IPS-20b (cell line): ENCODE results near the gene SMG9.

Experiments used
- H3K27ac ChIP-seq: one replicate; pipeline ENCODE4 v1.5.1; 2013; ENCODE audit warnings: low read length
- H3K27me3 ChIP-seq: 2 replicates; pipeline ENCODE4 v1.6.1; 2013; ENCODE audit warnings: mild to moderate bottlenecking, low read length, inconsistent platforms; ENCODE audit not compliant: insufficient read depth
- H3K36me3 ChIP-seq: 2 replicates; pipeline ENCODE4 v1.6.1; 2013; ENCODE audit warnings: low read depth, mild to moderate bottlenecking, inconsistent platforms, low read length, moderate library complexity; ENCODE audit not compliant: insufficient read depth
- H3K4me1 ChIP-seq: 2 replicates; pipeline ENCODE4 v1.6.1; 2013; ENCODE audit warnings: mild to moderate bottlenecking, control low read depth, inconsistent platforms, low read length, moderate library complexity; ENCODE audit not compliant: insufficient read depth
- H3K4me3 ChIP-seq: 2 replicates; pipeline ENCODE4 v1.5.1; 2013; ENCODE audit warnings: mild to moderate bottlenecking, low read length, inconsistent platforms
- H3K9ac ChIP-seq: 2 replicates; pipeline ENCODE4 v1.6.1; 2013; ENCODE audit warnings: low read depth, mild to moderate bottlenecking, inconsistent platforms, low read length, moderate library complexity
- H3K9me3 ChIP-seq: 2 replicates; pipeline ENCODE4 v1.6.1; 2013; ENCODE audit warnings: mild to moderate bottlenecking, low read depth, low read length, inconsistent platforms; ENCODE audit not compliant: insufficient read depth

SMG9 gene

GRCh38 chr19:43786665-43787064, 31.9 kb upstream of the SMG9 start:
- no peaks in the 10 kb centered on the region for H3K36me3 ChIP-seq
- no peak overlapping the region for H3K27ac ChIP-seq
- H3K9me3 ChIP-seq = no peaks in the 10 kb centered on the region
- 0 out of 2 replicates have a peak, but pooled peaks cover 4% of the 10 kb centered on the region for H3K27me3 ChIP-seq
- H3K4me1 ChIP-seq = no peaks in the 10 kb centered on the region
- H3K9ac ChIP-seq = no peak overlapping the region
- no peak overlapping the region for H3K4me3 ChIP-seq

DNA sequence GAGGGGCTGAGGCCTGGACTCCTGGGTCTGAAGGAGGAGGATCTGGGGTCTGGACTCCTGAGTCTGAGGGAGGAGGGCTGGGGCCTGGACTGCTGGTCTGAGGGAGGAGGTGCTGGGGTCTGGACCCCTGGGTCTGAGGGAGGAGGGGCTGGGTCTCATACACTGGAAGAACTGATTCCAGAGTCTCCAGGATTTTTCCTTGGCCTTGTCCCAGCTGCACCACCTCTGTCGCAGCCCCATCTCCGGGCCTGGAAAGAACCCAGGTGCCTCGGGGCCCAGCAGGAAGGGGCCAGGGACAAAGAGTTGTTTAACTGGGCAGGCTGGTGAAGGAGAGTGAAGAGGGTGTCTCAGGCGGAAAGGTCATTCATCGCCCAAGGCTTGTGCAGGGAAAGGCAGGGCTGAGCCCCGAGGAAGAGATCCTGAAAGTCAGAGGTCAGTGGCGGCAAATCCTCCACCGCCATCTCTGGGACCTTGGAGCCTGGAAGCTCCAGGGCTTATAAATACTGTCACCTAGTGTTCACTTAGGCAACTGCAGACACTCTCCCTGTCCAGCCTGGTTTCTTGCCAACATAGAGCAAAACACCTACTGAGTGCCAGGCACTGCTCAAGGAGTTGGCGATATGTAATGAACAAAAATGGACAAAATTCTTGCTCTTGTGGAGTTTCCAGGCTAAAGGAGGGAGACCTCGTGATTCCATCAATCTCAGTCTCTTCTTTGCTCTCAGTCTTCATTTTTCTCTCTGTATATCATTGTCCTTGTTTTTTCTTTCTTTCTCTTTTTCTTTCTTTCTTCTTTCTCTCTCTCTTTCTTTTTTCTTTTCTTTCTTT, 30.4 kb upstream of the SMG9 start:
- H3K9ac ChIP-seq = no peak overlapping the region
- H3K9me3 ChIP-seq = no peaks in the 10 kb centered on the region
- no peak overlapping the region for H3K4me3 ChIP-seq
- H3K4me1 ChIP-seq = no peaks in the 10 kb centered on the region
- no peaks in the 10 kb centered on the region for H3K36me3 ChIP-seq
- H3K27ac ChIP-seq = no peak overlapping the region
- 0 out of 2 replicates have a peak, but pooled peaks cover 4% of the 10 kb centered on the region for H3K27me3 ChIP-seq

DNA sequence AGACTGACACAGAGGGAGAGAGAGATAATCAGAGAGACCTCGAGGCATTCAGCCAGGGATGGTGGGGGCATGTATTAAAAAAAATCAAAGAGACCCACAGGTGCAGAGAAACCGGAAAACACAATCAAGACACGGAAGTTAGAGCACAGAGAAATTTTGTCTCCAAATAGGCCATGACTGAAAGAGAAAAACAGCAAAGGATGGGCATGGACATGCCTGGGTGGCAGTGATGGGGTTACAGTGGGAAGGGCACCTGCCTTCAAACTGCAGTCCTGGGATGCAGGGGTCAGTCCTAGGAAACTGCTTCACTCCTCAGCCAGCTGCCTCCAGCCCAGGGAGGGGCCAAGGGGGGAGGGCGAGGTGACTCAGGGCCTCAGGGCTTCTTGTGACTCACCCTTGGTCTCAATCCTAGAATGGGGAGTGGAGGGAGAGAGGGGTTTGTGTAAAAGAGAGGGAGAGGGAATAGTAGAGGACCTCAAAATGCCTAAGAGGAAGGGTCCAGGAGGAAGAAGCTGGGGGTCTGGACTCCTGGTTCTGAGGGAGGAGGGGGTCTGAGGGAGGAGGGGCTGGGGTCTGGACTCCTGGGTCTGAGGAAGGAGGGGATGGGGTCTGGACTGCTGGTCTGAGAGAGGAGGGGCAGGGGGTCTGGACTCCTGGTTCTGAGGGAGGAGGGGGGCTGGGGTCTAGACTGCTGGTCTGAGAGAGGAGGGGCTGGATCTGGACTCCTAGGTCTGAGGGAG, 29.6 kb upstream of the SMG9 start:
- no peaks in the 10 kb centered on the region for H3K36me3 ChIP-seq
- 0 out of 2 replicates have a peak, but pooled peaks cover 4% of the 10 kb centered on the region for H3K27me3 ChIP-seq
- no peak overlapping the region for H3K9ac ChIP-seq
- peaks cover 4% of the 10 kb centered on the region; the same call in 1 of the 2 replicates for H3K4me1 ChIP-seq
- H3K4me3 ChIP-seq = no peak overlapping the region
- no peaks in the 10 kb centered on the region for H3K9me3 ChIP-seq
- H3K27ac ChIP-seq = no peak overlapping the region

DNA sequence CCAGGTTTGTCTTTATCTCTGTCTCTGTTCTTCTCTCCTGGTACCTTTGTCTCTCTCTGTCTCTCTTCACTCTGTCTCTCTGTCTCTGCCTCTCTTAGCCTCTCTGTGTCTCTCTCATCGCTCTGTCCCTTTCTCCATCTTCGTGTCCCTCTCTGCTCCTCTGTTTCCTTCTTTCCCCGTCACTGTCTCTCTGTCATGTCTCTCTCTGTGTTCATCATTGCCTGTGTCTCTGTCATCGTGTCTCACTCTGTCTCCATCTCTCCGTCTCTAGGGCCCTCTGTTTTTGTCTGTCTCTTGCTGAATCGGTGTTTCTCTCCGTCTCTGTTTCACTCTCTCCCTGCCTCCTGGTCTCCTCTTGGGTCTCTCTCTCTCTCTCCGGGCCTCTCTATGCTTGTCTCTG, 28.9 kb upstream of the SMG9 start:
- Histone ChIP-seq H3K4me1 (peaks cover 4% of the 10 kb centered on the region; the same call in 1 of the 2 replicates), H3K27me3 (no peaks in the 10 kb centered on the region), H3K36me3 (no peaks in the 10 kb centered on the region), H3K4me3 (no peak overlapping the region), H3K9me3 (no peaks in the 10 kb centered on the region), H3K9ac (no peak overlapping the region), H3K27ac (no peak overlapping the region)

DNA sequence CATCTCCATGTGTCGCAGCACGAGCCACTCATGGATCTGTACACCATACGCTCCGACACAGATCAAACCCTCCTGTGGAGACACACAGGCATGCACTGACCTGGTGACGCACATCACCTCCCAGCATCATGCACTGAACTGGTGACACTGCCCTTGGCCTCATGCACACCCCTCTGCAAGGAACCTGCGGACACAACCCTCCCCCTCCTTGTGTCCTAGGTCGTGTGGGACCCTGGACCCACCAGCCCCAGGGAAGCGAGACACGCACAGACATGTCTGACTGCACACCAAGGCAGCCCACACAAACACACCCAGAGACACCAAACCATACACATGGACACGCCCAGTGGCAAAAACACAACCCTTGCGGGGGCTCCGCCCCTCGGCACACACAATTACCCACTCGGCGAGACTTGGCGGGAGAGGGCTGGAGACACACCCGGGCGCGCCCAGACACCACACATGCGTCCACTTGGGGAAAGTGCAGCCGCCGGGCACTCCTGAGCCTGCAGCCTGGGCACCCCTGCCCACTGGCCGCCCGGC, 28.0 kb upstream of the SMG9 start:
- H3K27me3 ChIP-seq = no peaks in the 10 kb centered on the region
- peaks cover 7% of the 10 kb centered on the region; the same call in 1 of the 2 replicates for H3K4me1 ChIP-seq
- H3K9me3 ChIP-seq = no peaks in the 10 kb centered on the region
- H3K36me3 ChIP-seq = no peaks in the 10 kb centered on the region
- H3K9ac ChIP-seq = no peak overlapping the region
- H3K27ac ChIP-seq = no peak overlapping the region
- H3K4me3 ChIP-seq = no peak overlapping the region

- no peak overlapping the region for H3K4me3 ChIP-seq
Observed at GRCh38 chr19:43782311-43782660, 27.5 kb upstream of the SMG9 start.

GRCh38 chr19:43781630-43782310, 27.0 kb upstream of the SMG9 start:
- H3K36me3 ChIP-seq = no peaks in the 10 kb centered on the region
- peaks cover 5% of the 10 kb centered on the region; the same call in 1 of the 2 replicates for H3K27me3 ChIP-seq
- no peak overlapping the region for H3K9ac ChIP-seq
- no peak overlapping the region for H3K4me3 ChIP-seq
- H3K27ac ChIP-seq = no peak overlapping the region
- peaks cover 13% of the 10 kb centered on the region; the same call in 1 of the 2 replicates for H3K4me1 ChIP-seq
- H3K9me3 ChIP-seq = no peaks in the 10 kb centered on the region

More at GRCh38 chr19:43782311-43782660, 27.5 kb upstream of the SMG9 start:
- peaks cover 12% of the 10 kb centered on the region; the same call in 1 of the 2 replicates for H3K4me1 ChIP-seq
- H3K27me3 ChIP-seq = peaks cover under 1% of the 10 kb centered on the region; the same call in 1 of the 2 replicates
- no peaks in the 10 kb centered on the region for H3K9me3 ChIP-seq
- no peaks in the 10 kb centered on the region for H3K36me3 ChIP-seq
- H3K27ac ChIP-seq = no peak overlapping the region
- no peak overlapping the region for H3K9ac ChIP-seq

- Histone ChIP-seq H3K4me1 (peaks cover 13% of the 10 kb centered on the region; the same call in 1 of the 2 replicates), H3K9ac (no peak within 1 kb of the TSS), H3K36me3 (no peaks in the 10 kb centered on the region), H3K9me3 (no peaks in the 10 kb centered on the region), H3K4me3 (no peak within 1 kb of the TSS), H3K27ac (no peak within 1 kb of the TSS), H3K27me3 (peaks cover 14% of the 10 kb centered on the region)
Observed at GRCh38 chr19:43780706-43781525, 26.2 kb upstream of the SMG9 start, which contains the start of gene KCNN4. Gene KCNN4, minus strand, starts transcription at chr19:43780973. Its CDS starts 112 bp downstream, at chr19:43780861.

GRCh38 chr19:43779820-43780219, 25.1 kb upstream of the SMG9 start:
- peaks cover 25% of the 10 kb centered on the region for H3K27me3 ChIP-seq
- H3K9ac ChIP-seq = no peak overlapping the region
- peaks cover 13% of the 10 kb centered on the region; the same call in 1 of the 2 replicates for H3K4me1 ChIP-seq
- no peaks in the 10 kb centered on the region for H3K9me3 ChIP-seq
- no peaks in the 10 kb centered on the region for H3K36me3 ChIP-seq
- no peak overlapping the region for H3K4me3 ChIP-seq
- H3K27ac ChIP-seq = no peak overlapping the region

- Histone ChIP-seq H3K4me3 (no peak overlapping the region), H3K27me3 (peaks cover 30% of the 10 kb centered on the region), H3K9me3 (no peaks in the 10 kb centered on the region), H3K27ac (no peak overlapping the region), H3K4me1 (peaks cover 13% of the 10 kb centered on the region; the same call in 1 of the 2 replicates), H3K36me3 (no peaks in the 10 kb centered on the region), H3K9ac (no peak overlapping the region)
Observed at GRCh38 chr19:43779147-43779819, 24.5 kb upstream of the SMG9 start.
